ENCODE data around the gene BPIFB1.

- TF ChIP-seq ZNF274 (IDR thresholded peaks at IDR 0.05; ENCODE audit: borderline replicate concordance, extremely low read depth, low read length) (no peak), YY1 (IDR thresholded peaks at IDR 0.05; ENCODE audit: low read depth, low read length) (no peak), EP300 (IDR thresholded peaks at IDR 0.05; ENCODE audit: borderline replicate concordance in 1 of 2, low read depth in 2 of 2, low read length in 2 of 2) (no peak), CTCF (IDR thresholded peaks at IDR 0.05; ENCODE audit: control extremely low read depth in 1 of 3, insufficient read depth in 1 of 3, low read depth in 1 of 3, low read length in 3 of 3) (no peak), POLR2A (IDR thresholded peaks at IDR 0.05; ENCODE audit: control extremely low read depth in 1 of 2, low read depth in 2 of 2, low read length in 2 of 2) (no peak)
- TF ChIP-seq, protein P1, sequence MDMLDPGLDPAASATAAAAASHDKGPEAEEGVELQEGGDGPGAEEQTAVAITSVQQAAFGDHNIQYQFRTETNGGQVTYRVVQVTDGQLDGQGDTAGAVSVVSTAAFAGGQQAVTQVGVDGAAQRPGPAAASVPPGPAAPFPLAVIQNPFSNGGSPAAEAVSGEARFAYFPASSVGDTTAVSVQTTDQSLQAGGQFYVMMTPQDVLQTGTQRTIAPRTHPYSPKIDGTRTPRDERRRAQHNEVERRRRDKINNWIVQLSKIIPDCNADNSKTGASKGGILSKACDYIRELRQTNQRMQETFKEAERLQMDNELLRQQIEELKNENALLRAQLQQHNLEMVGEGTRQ (IDR thresholded peaks at IDR 0.05; ENCODE audit: low read length) = no peak
These were observed 60.5 kb downstream of the BPIFB1 start for GRCh38 chr20:33343521-33343920.

Data from H1 (cell line).